ENCODE data around the gene GYS1. TPM values are rescaled to one million over a fixed set of nuclear protein-coding genes. Genes with fewer than 3 reads are reported as not detected.

The GYS1 gene
- total and polyA plus RNA-seq, 2 donors (not counting 1 experiment from before 2014, with no cell fraction given), result 31.2 to 42.8 TPM

GRCh38 chr19:48967346-48968178 lies 25.5 kb downstream of the GYS1 start:
- no peak overlapping the region for H2AFZ ChIP-seq (ENCODE audit: low read length)
- H3K4me3 ChIP-seq (replicated peaks in 1 of 4; ENCODE audit: control extremely low read depth in 1 of 4, insufficient read depth in 1 of 4, low read depth in 3 of 4, low read length in 4 of 4), result peak overlapping the region in 2 of 4 experiments; percentile 94 to 99
- H4K20me1 ChIP-seq (ENCODE audit: control insufficient read depth, extremely low read depth, insufficient read depth, low read length), result peaks cover 6% of the 10 kb centered on the region
- no peaks in the 10 kb centered on the region for H3K9me3 ChIP-seq (ENCODE audit: control insufficient read depth, insufficient read depth, low read depth, low read length)
- peaks cover 15% of the 10 kb centered on the region for H3K4me1 ChIP-seq (ENCODE audit: control insufficient read depth, extremely low read depth, insufficient read depth, low read length)
- TF ChIP-seq, protein P1, sequence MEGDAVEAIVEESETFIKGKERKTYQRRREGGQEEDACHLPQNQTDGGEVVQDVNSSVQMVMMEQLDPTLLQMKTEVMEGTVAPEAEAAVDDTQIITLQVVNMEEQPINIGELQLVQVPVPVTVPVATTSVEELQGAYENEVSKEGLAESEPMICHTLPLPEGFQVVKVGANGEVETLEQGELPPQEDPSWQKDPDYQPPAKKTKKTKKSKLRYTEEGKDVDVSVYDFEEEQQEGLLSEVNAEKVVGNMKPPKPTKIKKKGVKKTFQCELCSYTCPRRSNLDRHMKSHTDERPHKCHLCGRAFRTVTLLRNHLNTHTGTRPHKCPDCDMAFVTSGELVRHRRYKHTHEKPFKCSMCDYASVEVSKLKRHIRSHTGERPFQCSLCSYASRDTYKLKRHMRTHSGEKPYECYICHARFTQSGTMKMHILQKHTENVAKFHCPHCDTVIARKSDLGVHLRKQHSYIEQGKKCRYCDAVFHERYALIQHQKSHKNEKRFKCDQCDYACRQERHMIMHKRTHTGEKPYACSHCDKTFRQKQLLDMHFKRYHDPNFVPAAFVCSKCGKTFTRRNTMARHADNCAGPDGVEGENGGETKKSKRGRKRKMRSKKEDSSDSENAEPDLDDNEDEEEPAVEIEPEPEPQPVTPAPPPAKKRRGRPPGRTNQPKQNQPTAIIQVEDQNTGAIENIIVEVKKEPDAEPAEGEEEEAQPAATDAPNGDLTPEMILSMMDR (conservative IDR thresholded peaks at IDR 0.05 in 1 of 2, IDR thresholded peaks at IDR 0.05 in 1 of 2; ENCODE audit: low read depth in 1 of 2, low read length in 2 of 2), result no peak
- no peak for TF ChIP-seq EZH2 (IDR thresholded peaks at IDR 0.05; ENCODE audit: low read length, missing control alignments)
- DNase-seq (ENCODE audit: low read depth in 2 of 2), result peak; percentile 49 to 78
- peaks cover 20% of the 10 kb centered on the region for H3K36me3 ChIP-seq (ENCODE audit: control insufficient read depth, insufficient read depth, low read length)
- no peak overlapping the region for H3K27ac ChIP-seq (ENCODE audit: insufficient read depth, low read length)
- H3K79me2 ChIP-seq (ENCODE audit: control insufficient read depth, insufficient read depth, low read length), result peaks cover 19% of the 10 kb centered on the region
- H3K4me2 ChIP-seq (ENCODE audit: extremely low read depth, insufficient read depth, low read length), result peak overlapping the region; percentile 9
- H3K27me3 ChIP-seq (ENCODE audit: control insufficient read depth, insufficient read depth, low read length), result no peaks in the 10 kb centered on the region
- no peak overlapping the region for H3K9ac ChIP-seq (ENCODE audit: insufficient read depth, low read length)

DNA sequence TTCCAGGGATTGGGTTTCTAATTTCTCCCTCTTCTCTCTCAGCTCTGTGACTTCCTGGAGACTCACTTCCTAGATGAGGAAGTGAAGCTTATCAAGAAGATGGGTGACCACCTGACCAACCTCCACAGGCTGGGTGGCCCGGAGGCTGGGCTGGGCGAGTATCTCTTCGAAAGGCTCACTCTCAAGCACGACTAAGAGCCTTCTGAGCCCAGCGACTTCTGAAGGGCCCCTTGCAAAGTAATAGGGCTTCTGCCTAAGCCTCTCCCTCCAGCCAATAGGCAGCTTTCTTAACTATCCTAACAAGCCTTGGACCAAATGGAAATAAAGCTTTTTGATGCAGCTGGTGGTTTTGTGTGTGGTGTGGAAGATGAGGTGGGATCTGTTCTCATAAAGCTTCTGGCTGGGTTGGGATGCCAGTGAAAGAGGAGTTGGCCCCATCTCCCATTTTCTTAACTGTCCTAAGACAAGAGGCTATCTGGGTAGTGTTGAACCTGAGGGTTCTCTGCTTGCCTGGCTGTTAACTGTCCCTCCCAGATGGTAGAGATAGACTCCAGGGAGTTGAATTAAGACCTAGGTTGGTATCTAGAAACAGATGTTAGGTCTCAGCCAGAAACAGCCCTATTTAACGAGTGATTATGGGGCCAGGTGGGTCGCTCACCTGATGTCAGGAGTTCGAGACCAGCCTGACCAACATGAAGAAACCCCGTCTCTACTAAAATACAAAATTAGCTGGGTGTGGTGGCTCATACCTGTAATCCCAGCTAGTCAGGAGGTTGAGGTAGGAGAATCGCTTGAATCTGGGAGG lies 26.4 kb downstream of the GYS1 start:
- Histone ChIP-seq H4K20me1 (ENCODE audit: control insufficient read depth, extremely low read depth, insufficient read depth, low read length) (peaks cover 6% of the 10 kb centered on the region), H3K4me3 (replicated peaks in 1 of 4; ENCODE audit: control extremely low read depth in 1 of 4, insufficient read depth in 1 of 4, low read depth in 3 of 4, low read length in 4 of 4) (peak overlapping the region; percentile 39 to 99 (median 79)), H3K9ac (ENCODE audit: insufficient read depth, low read length) (peak overlapping the region; percentile 34), H3K4me1 (ENCODE audit: control insufficient read depth, extremely low read depth, insufficient read depth, low read length) (peaks cover 19% of the 10 kb centered on the region), H3K36me3 (ENCODE audit: control insufficient read depth, insufficient read depth, low read length) (peaks cover 22% of the 10 kb centered on the region), H3K9me3 (ENCODE audit: control insufficient read depth, insufficient read depth, low read depth, low read length) (no peaks in the 10 kb centered on the region), H2AFZ (ENCODE audit: low read length) (no peak overlapping the region), H3K27me3 (ENCODE audit: control insufficient read depth, insufficient read depth, low read length) (no peaks in the 10 kb centered on the region), H3K27ac (ENCODE audit: insufficient read depth, low read length) (peak overlapping the region; percentile 23), H3K79me2 (ENCODE audit: control insufficient read depth, insufficient read depth, low read length) (peaks cover 19% of the 10 kb centered on the region), H3K4me2 (ENCODE audit: extremely low read depth, insufficient read depth, low read length) (peak overlapping the region; percentile 85)
- no peak for TF ChIP-seq EZH2 (IDR thresholded peaks at IDR 0.05; ENCODE audit: low read length, missing control alignments)
- TF ChIP-seq, protein P1 (conservative IDR thresholded peaks at IDR 0.05 in 1 of 2, IDR thresholded peaks at IDR 0.05 in 1 of 2; ENCODE audit: low read depth in 1 of 2, low read length in 2 of 2), result no peak
- DNase-seq (ENCODE audit: low read depth in 2 of 2), result no peak

Data from fibroblast of lung (primary cell).